GM18508 (cell line): ENCODE results near the gene ROPN1.
"Not testable (repeated sequence)": the region's sequence is repeated elsewhere in the genome, so short reads cannot be mapped to it uniquely, and the experiment has no call there.

Experiments
- ATAC-seq: cut with Tn5 transposase; IDR thresholded peaks from one replicate; pipeline ENCODE4 v1.9.1; 2021; ENCODE audit warnings: moderate number of reproducible peaks; ENCODE audit not compliant: insufficient read depth, unreplicated experiment

ROPN1 gene

GRCh38 chr3:124001366-124001765 lies 9.4 kb upstream of the ROPN1 start:
- ATAC-seq: not testable (repeated sequence)

GRCh38 chr3:123997543-123997942 lies 5.6 kb upstream of the ROPN1 start:
- ATAC-seq: no peak

GRCh38 chr3:123993818-123994217 lies 1.9 kb upstream of the ROPN1 start:
- no peak for ATAC-seq

GRCh38 chr3:123986427-123986826 lies 5.5 kb downstream of the ROPN1 start:
- ATAC-seq: no peak

- no peak for ATAC-seq
Measured at GRCh38 chr3:123984957-123985356, 7.0 kb downstream of the ROPN1 start.

GRCh38 chr3:123984350-123984749 lies 7.6 kb downstream of the ROPN1 start:
- ATAC-seq: no peak

- not testable (repeated sequence) for ATAC-seq
Measured at GRCh38 chr3:123981317-123981716, 10.6 kb downstream of the ROPN1 start.

- no peak for ATAC-seq
Measured at GRCh38 chr3:123980539-123980938, 11.4 kb downstream of the ROPN1 start.

GRCh38 chr3:123979525-123980501 lies 12.1 kb downstream of the ROPN1 start:
- not testable (repeated sequence) for ATAC-seq

- not testable (repeated sequence) for ATAC-seq
Measured at GRCh38 chr3:123976904-123977303, 15.0 kb downstream of the ROPN1 start.

GRCh38 chr3:123976181-123976898 lies 15.6 kb downstream of the ROPN1 start:
- ATAC-seq: not testable (repeated sequence)

- not testable (repeated sequence) for ATAC-seq
Measured at GRCh38 chr3:123975030-123975429, 16.9 kb downstream of the ROPN1 start.

- no peak for ATAC-seq
Measured at GRCh38 chr3:123971406-123971805, 20.5 kb downstream of the ROPN1 start.

GRCh38 chr3:123967260-123967659 lies 24.7 kb downstream of the ROPN1 start:
- not testable (repeated sequence) for ATAC-seq

- not testable (repeated sequence) for ATAC-seq
Measured at GRCh38 chr3:123966799-123967198, 25.1 kb downstream of the ROPN1 start.

- ATAC-seq: not testable (repeated sequence)
Measured at GRCh38 chr3:123964793-123965192, 27.1 kb downstream of the ROPN1 start.

- no peak for ATAC-seq
Measured at GRCh38 chr3:123961508-123961856, 30.4 kb downstream of the ROPN1 start.

- ATAC-seq: no peak
Measured at GRCh38 chr3:123960781-123961507, 31.0 kb downstream of the ROPN1 start, which contains the start of gene CCDC14. CCDC14 (minus strand) TSS chr3:123961229; CDS start chr3:123961173, 56 bp downstream.

- no peak for ATAC-seq
Measured at GRCh38 chr3:123953735-123954134, 38.2 kb downstream of the ROPN1 start.

GRCh38 chr3:123952844-123953520 lies 38.9 kb downstream of the ROPN1 start:
- ATAC-seq: no peak
